ENCODE data around the gene SARDH.

Gene SARDH

GRCh38 chr9:133742849-133743444, 4.8 kb upstream of the SARDH start:
- Histone ChIP-seq H3K36me3 (no peaks in the 10 kb centered on the region), H3K27ac (no peak overlapping the region), H3K4me3 (ENCODE audit: low read depth, low read length) (no peak overlapping the region), H3K27me3 (ENCODE audit: insufficient read depth, low read depth, severe bottlenecking) (no peaks in the 10 kb centered on the region), H3K9me3 (ENCODE audit: severe bottlenecking) (peaks cover 6% of the 10 kb centered on the region)
- TF ChIP-seq, protein P1, sequence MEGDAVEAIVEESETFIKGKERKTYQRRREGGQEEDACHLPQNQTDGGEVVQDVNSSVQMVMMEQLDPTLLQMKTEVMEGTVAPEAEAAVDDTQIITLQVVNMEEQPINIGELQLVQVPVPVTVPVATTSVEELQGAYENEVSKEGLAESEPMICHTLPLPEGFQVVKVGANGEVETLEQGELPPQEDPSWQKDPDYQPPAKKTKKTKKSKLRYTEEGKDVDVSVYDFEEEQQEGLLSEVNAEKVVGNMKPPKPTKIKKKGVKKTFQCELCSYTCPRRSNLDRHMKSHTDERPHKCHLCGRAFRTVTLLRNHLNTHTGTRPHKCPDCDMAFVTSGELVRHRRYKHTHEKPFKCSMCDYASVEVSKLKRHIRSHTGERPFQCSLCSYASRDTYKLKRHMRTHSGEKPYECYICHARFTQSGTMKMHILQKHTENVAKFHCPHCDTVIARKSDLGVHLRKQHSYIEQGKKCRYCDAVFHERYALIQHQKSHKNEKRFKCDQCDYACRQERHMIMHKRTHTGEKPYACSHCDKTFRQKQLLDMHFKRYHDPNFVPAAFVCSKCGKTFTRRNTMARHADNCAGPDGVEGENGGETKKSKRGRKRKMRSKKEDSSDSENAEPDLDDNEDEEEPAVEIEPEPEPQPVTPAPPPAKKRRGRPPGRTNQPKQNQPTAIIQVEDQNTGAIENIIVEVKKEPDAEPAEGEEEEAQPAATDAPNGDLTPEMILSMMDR (IDR thresholded peaks at IDR 0.05; ENCODE audit: low read depth, low read length), result peak; percentile 96
- DNase-seq, result peak; percentile 95

GRCh38 chr9:133742251-133742650, 4.1 kb upstream of the SARDH start:
- H3K36me3 ChIP-seq, result no peaks in the 10 kb centered on the region
- no peak for DNase-seq
- H3K27ac ChIP-seq, result no peak overlapping the region; the same call in 1 of the 2 replicates
- TF ChIP-seq, protein P1 (IDR thresholded peaks at IDR 0.05; ENCODE audit: low read depth, low read length), result no peak
- no peak overlapping the region for H3K4me3 ChIP-seq (ENCODE audit: low read depth, low read length)
- H3K9me3 ChIP-seq (ENCODE audit: severe bottlenecking), result peaks cover 6% of the 10 kb centered on the region
- H3K27me3 ChIP-seq (ENCODE audit: insufficient read depth, low read depth, severe bottlenecking), result no peaks in the 10 kb centered on the region

DNA sequence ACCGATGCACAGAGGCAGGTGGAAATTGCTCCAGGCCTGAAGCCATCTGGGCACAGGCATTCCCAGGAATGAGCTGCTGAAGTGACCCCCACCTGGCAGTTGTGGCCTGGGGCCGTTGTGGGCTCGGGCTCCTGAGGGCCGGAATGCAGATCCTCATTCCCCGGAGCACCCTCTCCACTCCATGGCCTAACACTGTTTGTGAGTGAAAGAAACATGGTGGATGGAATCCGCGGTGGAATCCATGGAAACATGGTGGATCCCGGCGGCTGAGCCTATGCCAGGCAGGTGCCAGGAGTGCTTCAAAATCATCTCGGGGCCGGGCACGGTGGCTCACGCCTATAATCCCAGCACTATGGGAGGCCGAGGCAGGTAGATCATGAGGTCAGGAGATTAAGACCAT, 3.6 kb upstream of the SARDH start:
- TF ChIP-seq, protein P1 (IDR thresholded peaks at IDR 0.05; ENCODE audit: low read depth, low read length), result no peak
- H3K9me3 ChIP-seq (ENCODE audit: severe bottlenecking), result peaks cover 6% of the 10 kb centered on the region
- H3K4me3 ChIP-seq (ENCODE audit: low read depth, low read length), result no peak overlapping the region
- no peak for DNase-seq
- no peaks in the 10 kb centered on the region for H3K27me3 ChIP-seq (ENCODE audit: insufficient read depth, low read depth, severe bottlenecking)
- no peaks in the 10 kb centered on the region for H3K36me3 ChIP-seq
- H3K27ac ChIP-seq, result no peak overlapping the region

GRCh38 chr9:133740911-133741310, 2.8 kb upstream of the SARDH start:
- Histone ChIP-seq H3K9me3 (ENCODE audit: severe bottlenecking) (peaks cover 1% of the 10 kb centered on the region), H3K4me3 (ENCODE audit: low read depth, low read length) (no peak overlapping the region), H3K36me3 (no peaks in the 10 kb centered on the region), H3K27ac (no peak overlapping the region), H3K27me3 (ENCODE audit: insufficient read depth, low read depth, severe bottlenecking) (no peaks in the 10 kb centered on the region)
- TF ChIP-seq, protein P1 (IDR thresholded peaks at IDR 0.05; ENCODE audit: low read depth, low read length), result no peak
- DNase-seq, result no peak

GRCh38 chr9:133739408-133740280, 1.5 kb upstream of the SARDH start:
- no peak overlapping the region for H3K27ac ChIP-seq
- TF ChIP-seq, protein P1 (IDR thresholded peaks at IDR 0.05; ENCODE audit: low read depth, low read length), result no peak
- no peak for DNase-seq

More at GRCh38 chr9:133739408-133740280, 1.5 kb upstream of the SARDH start:
- Histone ChIP-seq H3K27me3 (ENCODE audit: insufficient read depth, low read depth, severe bottlenecking) (no peaks in the 10 kb centered on the region), H3K9me3 (ENCODE audit: severe bottlenecking) (no peaks in the 10 kb centered on the region), H3K4me3 (ENCODE audit: low read depth, low read length) (no peak overlapping the region), H3K36me3 (no peaks in the 10 kb centered on the region)

Data from WERI-Rb-1 (cell line).